ENCODE measurements around the gene APOL1. TPM values are rescaled to one million over a fixed set of nuclear protein-coding genes. Genes with fewer than 3 reads are reported as not detected.
A peak's percentile ranks its signal among the peaks of the same experiment; 100 is the strongest.

The APOL1 gene
- total and polyA plus RNA-seq, 9 of the 15 experiments (the other 6 are each of a cell fraction or from before 2014, with no cell fraction given) = 2.5 to 9.7 (median 5.6) TPM

GRCh38 chr22:36239401-36240171, 13.3 kb upstream of the APOL1 start, which contains the start of gene APOL2 (continued):
- TF ChIP-seq ZBTB33 (CRISPR knock-in tag; IDR thresholded peaks at IDR 0.05) = peak; percentile 25; the same call in 1 of the 2 replicates
- TF ChIP-seq ZNF584 (CRISPR knock-in tag; IDR thresholded peaks at IDR 0.05; ENCODE audit: low read depth) = no peak
- TF ChIP-seq ARHGAP35 (IDR thresholded peaks at IDR 0.05; ENCODE audit: partially characterized antibody) = no peak
- 0 out of 2 replicates have a peak, but pooled peaks have one; percentile 17 for TF ChIP-seq L3MBTL2 (IDR thresholded peaks at IDR 0.05)
- no peak for TF ChIP-seq E2F3 (CRISPR knock-in tag; IDR thresholded peaks at IDR 0.05)
- TF ChIP-seq GATA2 (CRISPR knock-in tag; IDR thresholded peaks at IDR 0.05) = no peak
- TF ChIP-seq, protein P1, sequence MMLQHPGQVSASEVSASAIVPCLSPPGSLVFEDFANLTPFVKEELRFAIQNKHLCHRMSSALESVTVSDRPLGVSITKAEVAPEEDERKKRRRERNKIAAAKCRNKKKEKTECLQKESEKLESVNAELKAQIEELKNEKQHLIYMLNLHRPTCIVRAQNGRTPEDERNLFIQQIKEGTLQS (IDR thresholded peaks at IDR 0.05) = no peak
- TF ChIP-seq, protein P1 (CRISPR knock-in tag; conservative IDR thresholded peaks at IDR 0.05) = no peak
- TF ChIP-seq GTF2A2 (tag; IDR thresholded peaks at IDR 0.05) = no peak
- no peak for TF ChIP-seq SRSF9 (IDR thresholded peaks at IDR 0.05; ENCODE audit: borderline replicate concordance, low read depth, low read length)
- peak; percentile 58; the same call in 1 of the 2 replicates for TF ChIP-seq XRCC5 (IDR thresholded peaks at IDR 0.05; ENCODE audit: low read depth, low read length)
- TF ChIP-seq TAF9B (IDR thresholded peaks at IDR 0.05; ENCODE audit: partially characterized antibody) = peak; percentile 90
- TF ChIP-seq, protein P2, sequence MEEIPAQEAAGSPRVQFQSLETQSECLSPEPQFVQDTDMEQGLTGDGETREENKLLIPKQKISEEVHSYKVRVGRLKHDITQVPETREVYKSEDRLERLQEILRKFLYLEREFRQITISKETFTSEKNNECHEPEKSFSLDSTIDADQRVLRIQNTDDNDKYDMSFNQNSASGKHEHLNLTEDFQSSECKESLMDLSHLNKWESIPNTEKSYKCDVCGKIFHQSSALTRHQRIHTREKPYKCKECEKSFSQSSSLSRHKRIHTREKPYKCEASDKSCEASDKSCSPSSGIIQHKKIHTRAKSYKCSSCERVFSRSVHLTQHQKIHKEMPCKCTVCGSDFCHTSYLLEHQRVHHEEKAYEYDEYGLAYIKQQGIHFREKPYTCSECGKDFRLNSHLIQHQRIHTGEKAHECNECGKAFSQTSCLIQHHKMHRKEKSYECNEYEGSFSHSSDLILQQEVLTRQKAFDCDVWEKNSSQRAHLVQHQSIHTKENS (CRISPR knock-in tag; IDR thresholded peaks at IDR 0.05) = no peak
- TF ChIP-seq HDAC1 (IDR thresholded peaks at IDR 0.05) = 0 out of 4 replicates have a peak, but pooled peaks of 1 of the 2 experiments have one; percentile 30
- no peak for TF ChIP-seq HDGF (IDR thresholded peaks at IDR 0.05)
- TF ChIP-seq KLF10 (CRISPR knock-in tag; IDR thresholded peaks at IDR 0.05) = no peak
- TF ChIP-seq CREB1 (IDR thresholded peaks at IDR 0.05) = no peak
- TF ChIP-seq CREB1 (CRISPR knock-in tag; IDR thresholded peaks at IDR 0.05) = no peak
- TF ChIP-seq MBD1 (CRISPR knock-in tag; IDR thresholded peaks at IDR 0.05) = no peak
- no peak for TF ChIP-seq TCF3 (CRISPR knock-in tag; IDR thresholded peaks at IDR 0.05)
- TF ChIP-seq ZNF445 (CRISPR knock-in tag; IDR thresholded peaks at IDR 0.05; ENCODE audit: low read depth) = no peak
- TF ChIP-seq MTF1 (CRISPR knock-in tag; IDR thresholded peaks at IDR 0.05; ENCODE audit: borderline replicate concordance) = no peak

Data from K562 (cell line).